Lower leg skin (tissue), 4 donors: ENCODE data around the gene PIGN. TPM values are rescaled to one million over a fixed set of nuclear protein-coding genes. Genes with fewer than 3 reads are reported as not detected.

Experiments
- DNase-seq, 2 donors: peaks; one replicate each; pipeline ENCODE4 v3.0.0-alpha.2; 2019; ENCODE audit warnings: low spot score in 2 of 2
- H3K4me3 ChIP-seq: fragments of 200-600 bp; sonication (generic); 2 replicates; pipeline ENCODE4 v1.5.1; 2017; ENCODE audit warnings: mild to moderate bottlenecking, low read depth; ENCODE audit not compliant: poor library complexity, severe bottlenecking
- CTCF ChIP-seq, 3 donors: fragments of 450-650 bp; IDR thresholded peaks; one replicate each; pipeline ENCODE4 v1.5.1; 2016; ENCODE audit warnings: antibody characterized with exemption in 3 of 3, mild to moderate bottlenecking in 3 of 3, moderate library complexity in 2 of 3
- POLR2A ChIP-seq, 2 donors: fragments of 450-650 bp; IDR thresholded peaks; one replicate each; pipeline ENCODE4 v1.6.1; 2016 to 2017; ENCODE audit warnings: antibody characterized with exemption in 2 of 2, mild to moderate bottlenecking in 1 of 2, moderate library complexity in 1 of 2
- WGBS, 2 donors: methylation state at CpG; one replicate each; pipeline ENCODE4 v1.1.5; 2018; 5-methylcytosine and 5-hydroxymethylcytosine counted together
- intact Hi-C: fragments of 100-400 bp; cut with DNase I; formaldehyde crosslinking; loops from one replicate; pipeline ENCODE4 v1.15.0; 2023; ENCODE audit warnings: low total_unique reads
- total RNA-seq, 4 donors: library from RNA; depleted of rRNA; stranded (reverse); fragments of >200 nt; gene quantifications; one replicate each; pipeline ENCODE4 v1.1.0, GENCODE V29; 2016

Gene PIGN
- total RNA-seq, 4 donors from 2014 or later = 23.6 to 35.6 (median 31.7) TPM

- WGBS, 2 donors = 79 to 83% methylated on average over 2 of the region's 2 CpGs
- H3K4me3 ChIP-seq = no peak overlapping the region
- DNase-seq = no peak
- TF ChIP-seq CTCF (IDR thresholded peaks at IDR 0.05) (no peak), POLR2A (IDR thresholded peaks at IDR 0.05) (no peak)
- intact Hi-C loops = no loop called here
Measured at GRCh38 chr18:62060820-62061219, 126.0 kb downstream of the PIGN start.

GRCh38 chr18:62054929-62055498 is 131.8 kb downstream of the PIGN start:
- no peak for TF ChIP-seq CTCF (IDR thresholded peaks at IDR 0.05)
- no peak for TF ChIP-seq POLR2A (IDR thresholded peaks at IDR 0.05)
- no peak overlapping the region for H3K4me3 ChIP-seq
- WGBS, 2 donors = 97 to 99% methylated on average over 2 of the region's 2 CpGs
- intact Hi-C loops = no loop called here
- DNase-seq = no peak

- 96% methylated on average over 1 of the region's 1 CpG for WGBS, 2 donors
- TF ChIP-seq POLR2A (IDR thresholded peaks at IDR 0.05) (no peak), CTCF (IDR thresholded peaks at IDR 0.05) (no peak)
- intact Hi-C loops = no loop called here
- H3K4me3 ChIP-seq = no peak overlapping the region
- no peak for DNase-seq
Measured at GRCh38 chr18:62048279-62048678, 138.6 kb downstream of the PIGN start.

GRCh38 chr18:62045316-62045715 is 141.5 kb downstream of the PIGN start:
- intact Hi-C loops = no loop called here
- DNase-seq = no peak
- no peak overlapping the region for H3K4me3 ChIP-seq
- TF ChIP-seq CTCF (IDR thresholded peaks at IDR 0.05) = no peak
- TF ChIP-seq POLR2A (IDR thresholded peaks at IDR 0.05) = no peak
- WGBS, 2 donors = 79 to 80% methylated on average over 2 of the region's 2 CpGs

GRCh38 chr18:62044490-62045000 is 142.3 kb downstream of the PIGN start:
- WGBS, 2 donors = 79 to 87% methylated on average over 2 of the region's 2 CpGs
- DNase-seq = no peak
- intact Hi-C loops = no loop called here
- H3K4me3 ChIP-seq = no peak overlapping the region
- TF ChIP-seq POLR2A (IDR thresholded peaks at IDR 0.05) (no peak), CTCF (IDR thresholded peaks at IDR 0.05) (no peak)
